Endothelial cell of umbilical vein (primary cell): Measurements from ENCODE around the gene DCLRE1B. TPM values are rescaled to one million over a fixed set of nuclear protein-coding genes. Genes with fewer than 3 reads are reported as not detected.

Experiments
- BruUV-seq: library from RNA; stranded (reverse); fragments of 400-500 nt; replicated peaks from 2 replicates; lab custom pipeline; 2021; lab: Mats Ljungman, UMichigan
- CTCF ChIA-PET: fragments of 300-600, 350-600 bp; sonication (Branson Sonifier 250); formaldehyde crosslinking; loops from one replicate; lab custom pipeline; 2021; ENCODE audit warnings: antibody characterized with exemption, inconsistent platforms; lab: Charles Lee
- POLR2A ChIA-PET: fragments of 300-600, 350-600 bp; sonication (Branson Sonifier 250); formaldehyde crosslinking; loops from one replicate; lab custom pipeline; 2021; ENCODE audit warnings: antibody characterized with exemption, inconsistent platforms; lab: Charles Lee
- DNase-seq: peaks from one replicate; pipeline ENCODE4 v3.0.0-alpha.2; 2011; ENCODE audit warnings: low read depth, low spot score
- FAIRE-seq: peaks from 2 replicates; lab custom pipeline; 2011; peaks lifted over from hg19 to GRCh38; lab: Jason Lieb, UNC
- H2AFZ ChIP-seq: 2 replicates; pipeline ENCODE4 v1.6.0; 2012; ENCODE audit warnings: low read depth, low read length, control low read depth, inconsistent platforms
- H3K27ac ChIP-seq: 2 replicates; pipeline ENCODE4 v1.5.1; 2011; ENCODE audit warnings: low read depth, mild to moderate bottlenecking, control low read depth, low read length, moderate library complexity; ENCODE audit not compliant: insufficient read depth
- H3K27me3 ChIP-seq, 2 experiments: 2 replicates each; pipeline versions ENCODE4 v1.6.0 to v1.6.1; 2011; ENCODE audit warnings: low read length in 2 of 2, mixed read lengths in 1 of 2; ENCODE audit not compliant: control insufficient read depth in 2 of 2, insufficient read depth in 2 of 2
- H3K36me3 ChIP-seq, 2 experiments: 2 replicates in 1 of 2; 3 replicates in 1 of 2; pipeline ENCODE4 v1.5.1; 2011; ENCODE audit warnings: low read length in 2 of 2, mild to moderate bottlenecking in 1 of 2, moderate library complexity in 1 of 2; ENCODE audit not compliant: control insufficient read depth in 2 of 2, insufficient read depth in 2 of 2; ENCODE audit errors: extremely low read depth in 1 of 2
- H3K4me1 ChIP-seq: 3 replicates; pipeline ENCODE4 v1.5.1; 2011; ENCODE audit warnings: mild to moderate bottlenecking, low read length; ENCODE audit not compliant: control insufficient read depth, insufficient read depth; ENCODE audit errors: extremely low read depth
- H3K4me2 ChIP-seq: 2 replicates; pipeline ENCODE4 v1.6.1; 2011; ENCODE audit warnings: low read length, control low read depth, mixed read lengths; ENCODE audit not compliant: insufficient read depth
- H3K4me3 ChIP-seq, 3 experiments: fragments of 200-600 bp in 1 of 3; sonication (generic), shearing (Covaris generic) in 1 of 3; replicated peaks in 1 of 3; 2 replicates each; pipeline ENCODE4 v1.5.1; 2011 to 2016; ENCODE audit warnings: control low read depth in 3 of 3, low read length in 3 of 3, mild to moderate bottlenecking in 2 of 3, inconsistent platforms in 1 of 3, low read depth in 1 of 3, moderate library complexity in 1 of 3; ENCODE audit not compliant: insufficient read depth in 1 of 3
- H3K79me2 ChIP-seq: 2 replicates; pipeline ENCODE4 v1.6.0; 2012; ENCODE audit warnings: low read length, inconsistent platforms; ENCODE audit not compliant: control insufficient read depth, insufficient read depth
- H3K9ac ChIP-seq: replicated peaks from 2 replicates; pipeline ENCODE3; 2011; ENCODE audit warnings: low read length, control low read depth; ENCODE audit not compliant: insufficient read depth; ENCODE audit errors: extremely low read depth
- H3K9me1 ChIP-seq: replicated peaks from 3 replicates; pipeline ENCODE4 v1.6.0; 2011; ENCODE audit warnings: mild to moderate bottlenecking, low read length; ENCODE audit not compliant: control insufficient read depth, insufficient read depth; ENCODE audit errors: extremely low read depth
- H3K9me3 ChIP-seq: replicated peaks from 2 replicates; pipeline ENCODE4 v1.5.1; 2012; ENCODE audit warnings: low read length, inconsistent platforms; ENCODE audit not compliant: control insufficient read depth, insufficient read depth
- H4K20me1 ChIP-seq: replicated peaks from 2 replicates; pipeline ENCODE3; 2011; ENCODE audit warnings: mild to moderate bottlenecking, low read length; ENCODE audit not compliant: control insufficient read depth, insufficient read depth; ENCODE audit errors: extremely low read depth
- CTCF ChIP-seq, 2 donors: IDR thresholded peaks; 1 replicate in 1 of 2; 2 replicates in 1 of 2; pipeline ENCODE4 v1.5.1; 2011; ENCODE audit warnings: low read length in 2 of 2, mild to moderate bottlenecking in 2 of 2, moderate library complexity in 2 of 2, control low read depth in 1 of 2, inconsistent platforms in 1 of 2, low read depth in 1 of 2; ENCODE audit not compliant: insufficient read depth in 1 of 2; ENCODE audit errors: extremely low read depth in 1 of 2
- EZH2 ChIP-seq: IDR thresholded peaks from 2 replicates; pipeline ENCODE4 v1.6.1; 2012; ENCODE audit warnings: borderline replicate concordance, low read depth, mild to moderate bottlenecking, moderate library complexity, low read length, inconsistent platforms; ENCODE audit not compliant: severe bottlenecking
- FOS ChIP-seq: IDR thresholded peaks from 2 replicates; pipeline ENCODE4 v1.6.1; 2011; ENCODE audit warnings: mild to moderate bottlenecking, low read length, moderate library complexity, borderline replicate concordance; ENCODE audit not compliant: insufficient read depth
- GATA2 ChIP-seq: IDR thresholded peaks from 2 replicates; pipeline ENCODE4 v1.7.0; 2011; ENCODE audit warnings: low read depth, mild to moderate bottlenecking, moderate library complexity, mixed read lengths, low read length; ENCODE audit not compliant: insufficient read length, insufficient read depth
- JUN ChIP-seq: IDR thresholded peaks from 2 replicates; pipeline ENCODE4 v1.6.1; 2011; ENCODE audit warnings: borderline replicate concordance, low read depth; ENCODE audit not compliant: insufficient read length, insufficient read depth
- MAX ChIP-seq: IDR thresholded peaks from 2 replicates; pipeline ENCODE4 v1.6.1; 2011; ENCODE audit not compliant: insufficient read depth, insufficient read length
- MYC ChIP-seq: IDR thresholded peaks from one replicate; pipeline ENCODE4 v1.6.1; 2011; ENCODE audit warnings: mild to moderate bottlenecking, low read depth, low read length
- POLR2A ChIP-seq: IDR thresholded peaks from 2 replicates; pipeline ENCODE4 v1.6.1; 2012; ENCODE audit warnings: low read depth, mild to moderate bottlenecking, control low read depth, low read length
- POLR2AphosphoS5 ChIP-seq: IDR thresholded peaks from 2 replicates; pipeline ENCODE4 v1.6.1; 2012; ENCODE audit warnings: low read depth, mild to moderate bottlenecking, control low read depth, low read length, moderate library complexity; ENCODE audit not compliant: insufficient read depth
- dilution Hi-C: fragments of 300-500 bp; cut with MboI; formaldehyde crosslinking; loops from one replicate; pipeline ENCODE4 v1.15.0; 2019; ENCODE audit warnings: low sequenced_read_pairs; ENCODE audit not compliant: extremely low pct_ligation_motif_present
- intact Hi-C: fragments of 100-400 bp; cut with micrococcal nuclease; formaldehyde crosslinking; loops from one replicate; pipeline ENCODE4 v1.10.0; 2022
- polyA plus RNA-seq, 4 experiments: library from polyadenylated mRNA; depleted of rRNA in 3 of 4; stranded (reverse) in 3 of 4; unstranded in 1 of 4; fragments of >200 nt; gene quantifications; 2 replicates each; pipeline versions ENCODE4 v1.2.1 to v1.2.3, GENCODE V29; 2011 to 2012; ENCODE audit warnings: missing spikeins in 1 of 4
- total RNA-seq: library from RNA; stranded (reverse); gene quantifications from 2 replicates; pipeline ENCODE4 v1.2.3, GENCODE V29; 2021

Gene DCLRE1B
- total and polyA plus RNA-seq, 2 donors (not counting 3 experiments of a cell fraction or from before 2014, with no cell fraction given): 5.6 to 10.7 TPM

GRCh38 chr1:113946112-113946511 is 41.0 kb downstream of the DCLRE1B start:
- no peaks in the 10 kb centered on the region for H3K9me1 ChIP-seq
- FAIRE-seq (no peak), DNase-seq (no peak)
- H3K79me2 ChIP-seq: peaks cover 85% of the 10 kb centered on the region
- peak overlapping the region; percentile 84 for H3K4me2 ChIP-seq
- ChIA-PET POLR2A (no interaction called here), CTCF (interaction anchor here (0.8 to 4.0 kb wide), 8 partner anchors 11 to 110 kb away, joined by 3 to 44 read pairs (median 5); partner anchors contain the start of gene HIPK1)
- TF ChIP-seq FOS (no peak), CTCF (IDR thresholded peaks at IDR 0.05; ENCODE audit: extremely low read depth in 1 of 2, insufficient read depth in 1 of 2, low read depth in 1 of 2, low read length in 2 of 2) (no peak)
- intact Hi-C loops (loop anchor here (5.0 kb wide), 2 partner anchors 109 to 189 kb away; partner anchors contain the start of gene PHTF1), dilution Hi-C loops (no loop called here)
- no peak overlapping the region for H3K4me3 ChIP-seq
- H3K9me3 ChIP-seq: no peaks in the 10 kb centered on the region
- peaks cover 25% of the 10 kb centered on the region for H3K4me1 ChIP-seq
- H3K36me3 ChIP-seq: peaks cover 0 to 1% of the 10 kb centered on the region in 2 experiments
- no peaks in the 10 kb centered on the region for H4K20me1 ChIP-seq
- no TSS peak for BruUV-seq
- no peak overlapping the region for H3K27ac ChIP-seq
- no peak overlapping the region for H2AFZ ChIP-seq
- H3K9ac ChIP-seq: no peak overlapping the region
- no peaks in the 10 kb centered on the region for H3K27me3 ChIP-seq

- dilution Hi-C loops (no loop called here), intact Hi-C loops (loop anchor here (1.0 to 5.0 kb wide), 3 partner anchors 17 to 190 kb away; partner anchors contain the start of gene PHTF1)
- peak overlapping the region; percentile 84 for H3K4me2 ChIP-seq
- no peaks in the 10 kb centered on the region for H3K27me3 ChIP-seq
- peak overlapping the region in 2 of 3 experiments; percentile 1 to 51 for H3K4me3 ChIP-seq
- ChIA-PET CTCF (interaction anchor here (0.8 to 4.0 kb wide), 13 partner anchors 10 to 807 kb away, joined by 3 to 44 read pairs (median 3); partner anchors contain the start of genes DCLRE1B and HIPK1), POLR2A (interaction anchor here (1.2 kb wide), 1 partner anchor 17 kb away, joined by 3 read pairs; no protein-coding TSS in a partner anchor)
- no peak for TF ChIP-seq POLR2AphosphoS5
- no peak for TF ChIP-seq CTCF (IDR thresholded peaks at IDR 0.05; ENCODE audit: extremely low read depth in 1 of 2, insufficient read depth in 1 of 2, low read depth in 1 of 2, low read length in 2 of 2)
- TF ChIP-seq JUN: no peak
- TF ChIP-seq POLR2A: no peak
- no peak for TF ChIP-seq MYC
- no peak for TF ChIP-seq GATA2
- no peak for TF ChIP-seq MAX
- no peak for TF ChIP-seq EZH2
- TF ChIP-seq FOS: no peak
- H3K9me1 ChIP-seq: no peaks in the 10 kb centered on the region
- H3K9me3 ChIP-seq: no peaks in the 10 kb centered on the region
- peak overlapping the region; percentile 52 for H3K9ac ChIP-seq
- no peaks in the 10 kb centered on the region for H3K36me3 ChIP-seq
- H4K20me1 ChIP-seq: no peaks in the 10 kb centered on the region
- FAIRE-seq (no peak), DNase-seq (no peak)
- H3K4me1 ChIP-seq: peaks cover 25% of the 10 kb centered on the region
- BruUV-seq: TSS peak; percentile 59
- peak overlapping the region; percentile 57 for H3K27ac ChIP-seq
- peak overlapping the region; percentile 42 for H2AFZ ChIP-seq
- peaks cover 85% of the 10 kb centered on the region for H3K79me2 ChIP-seq
Measured at GRCh38 chr1:113946678-113947387, 41.7 kb downstream of the DCLRE1B start.
